Testis (tissue), 3 donors: ENCODE results near the gene IPMK. TPM values are rescaled to one million over a fixed set of nuclear protein-coding genes. Genes with fewer than 3 reads are reported as not detected.

Source experiments
- DNase-seq: peaks from one replicate; pipeline ENCODE4 v3.0.0-alpha.2; 2019
- H3K27ac ChIP-seq, 2 donors: fragments of 200-600 bp; sonication (generic); one replicate each; pipeline ENCODE4 v1.5.1; 2019
- H3K27me3 ChIP-seq: fragments of 200-600 bp; sonication (generic); one replicate; pipeline ENCODE4 v1.5.1; 2019
- H3K36me3 ChIP-seq: fragments of 200-600 bp; sonication (generic); one replicate; pipeline ENCODE4 v1.5.1; 2017; ENCODE audit warnings: low read depth; ENCODE audit errors: missing control alignments
- H3K4me1 ChIP-seq: fragments of 200-600 bp; sonication (generic); one replicate; pipeline ENCODE4 v1.5.1; 2019
- H3K4me3 ChIP-seq, 2 donors: fragments of 200-600 bp; sonication (generic); one replicate each; pipeline ENCODE4 v1.5.1; 2017 to 2019
- H3K9me3 ChIP-seq: fragments of 200-600 bp; sonication (generic); one replicate; pipeline ENCODE4 v1.5.1; 2017
- POLR2A ChIP-seq: fragments of 450-650 bp; IDR thresholded peaks from one replicate; pipeline ENCODE4 v1.6.1; 2017; ENCODE audit warnings: antibody characterized with exemption, mild to moderate bottlenecking, moderate library complexity
- WGBS, 2 donors: methylation state at CpG; one replicate each; pipeline ENCODE4 v1.1.5; 2018; 5-methylcytosine and 5-hydroxymethylcytosine counted together
- intact Hi-C: fragments of 100-400 bp; cut with DNase I; formaldehyde crosslinking; loops from one replicate; pipeline ENCODE4 v1.15.1; 2023; ENCODE audit warnings: low total_unique reads
- polyA plus RNA-seq: library from polyadenylated mRNA; stranded (reverse); fragments of 350-450 nt; fragmentation: Illumina TruSeq; extraction: RNeasy Lipid Tissue Mini Kit (QIAGEN cat#74804); gene quantifications from one replicate; pipeline ENCODE4 v1.2.3, GENCODE V29; 2014; ENCODE audit warnings: low read depth, low replicate concordance; ENCODE audit not compliant: insufficient read depth
- total RNA-seq, 2 donors: library from RNA; depleted of rRNA; stranded (reverse); fragments of >200 nt; gene quantifications; one replicate each; pipeline ENCODE4 v1.2.3, GENCODE V29; 2016
- TF ChIP-seq, protein P1 (sequence below), 3 experiments: fragments of 450-650 bp in 2 of 3; fragments of 200-600 bp in 1 of 3; sonication (generic) in 1 of 3; IDR thresholded peaks; one replicate each; pipeline ENCODE4 v1.5.1; 2016 to 2019; ENCODE audit warnings: antibody characterized with exemption in 3 of 3, mild to moderate bottlenecking in 2 of 3, moderate library complexity in 1 of 3

Gene IPMK
- total and polyA plus RNA-seq, 3 donors from 2014 or later, result 3.3 to 4.3 (median 3.7) TPM

DNA sequence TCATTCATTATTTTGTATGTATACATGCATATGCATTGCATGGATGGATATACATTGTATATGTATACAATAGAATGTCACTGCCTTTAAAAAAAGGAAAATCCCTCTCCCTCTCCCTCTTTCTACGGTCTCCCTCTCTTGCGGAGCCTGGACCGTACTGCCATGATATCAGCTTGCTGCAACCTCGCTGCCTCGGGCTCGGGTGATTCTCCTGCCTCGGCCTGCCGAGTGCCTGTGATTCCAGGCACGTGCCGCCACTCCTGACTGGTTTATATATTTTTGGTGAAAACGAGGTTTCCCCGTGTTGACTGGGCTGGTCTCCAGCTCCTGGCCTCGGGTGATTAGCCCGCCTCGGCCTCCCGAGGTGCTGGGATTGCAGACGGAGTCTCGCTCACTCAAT is 24.4 kb downstream of the IPMK start:
- no peak for TF ChIP-seq POLR2A
- TF ChIP-seq, protein P1, sequence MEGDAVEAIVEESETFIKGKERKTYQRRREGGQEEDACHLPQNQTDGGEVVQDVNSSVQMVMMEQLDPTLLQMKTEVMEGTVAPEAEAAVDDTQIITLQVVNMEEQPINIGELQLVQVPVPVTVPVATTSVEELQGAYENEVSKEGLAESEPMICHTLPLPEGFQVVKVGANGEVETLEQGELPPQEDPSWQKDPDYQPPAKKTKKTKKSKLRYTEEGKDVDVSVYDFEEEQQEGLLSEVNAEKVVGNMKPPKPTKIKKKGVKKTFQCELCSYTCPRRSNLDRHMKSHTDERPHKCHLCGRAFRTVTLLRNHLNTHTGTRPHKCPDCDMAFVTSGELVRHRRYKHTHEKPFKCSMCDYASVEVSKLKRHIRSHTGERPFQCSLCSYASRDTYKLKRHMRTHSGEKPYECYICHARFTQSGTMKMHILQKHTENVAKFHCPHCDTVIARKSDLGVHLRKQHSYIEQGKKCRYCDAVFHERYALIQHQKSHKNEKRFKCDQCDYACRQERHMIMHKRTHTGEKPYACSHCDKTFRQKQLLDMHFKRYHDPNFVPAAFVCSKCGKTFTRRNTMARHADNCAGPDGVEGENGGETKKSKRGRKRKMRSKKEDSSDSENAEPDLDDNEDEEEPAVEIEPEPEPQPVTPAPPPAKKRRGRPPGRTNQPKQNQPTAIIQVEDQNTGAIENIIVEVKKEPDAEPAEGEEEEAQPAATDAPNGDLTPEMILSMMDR (IDR thresholded peaks at IDR 0.05), result no peak
- H3K4me1 ChIP-seq, result no peaks in the 10 kb centered on the region
- no peaks in the 10 kb centered on the region for H3K27me3 ChIP-seq
- WGBS, 2 donors, result 89 to 92% methylated on average over 7 to 18 of the region's 18 CpGs
- H3K27ac ChIP-seq, result no peak overlapping the region
- H3K4me3 ChIP-seq, result no peak overlapping the region
- intact Hi-C loops, result no loop called here
- no peaks in the 10 kb centered on the region for H3K36me3 ChIP-seq
- no peaks in the 10 kb centered on the region for H3K9me3 ChIP-seq
- no peak for DNase-seq

DNA sequence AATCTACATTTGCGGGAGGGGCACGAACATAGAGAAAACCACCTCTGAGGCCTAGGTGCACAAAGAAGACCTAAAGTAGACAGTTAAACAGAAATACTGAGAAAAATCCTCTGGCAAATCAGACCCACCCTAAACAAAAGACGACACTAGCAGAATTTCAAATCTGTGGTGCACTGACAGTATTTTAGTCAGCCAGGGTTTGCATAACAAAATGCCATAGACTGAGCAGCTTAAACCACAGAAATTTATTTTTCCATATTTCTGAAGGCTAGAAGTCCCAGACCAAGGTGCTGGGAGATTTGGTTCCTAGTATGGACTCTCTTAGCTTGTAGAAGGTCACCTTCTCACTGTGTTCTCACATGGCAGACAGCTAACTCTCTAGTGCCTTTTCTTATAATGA is 26.3 kb downstream of the IPMK start:
- 67 to 78% methylated on average over 3 of the region's 3 CpGs for WGBS, 2 donors
- intact Hi-C loops, result no loop called here

DNA sequence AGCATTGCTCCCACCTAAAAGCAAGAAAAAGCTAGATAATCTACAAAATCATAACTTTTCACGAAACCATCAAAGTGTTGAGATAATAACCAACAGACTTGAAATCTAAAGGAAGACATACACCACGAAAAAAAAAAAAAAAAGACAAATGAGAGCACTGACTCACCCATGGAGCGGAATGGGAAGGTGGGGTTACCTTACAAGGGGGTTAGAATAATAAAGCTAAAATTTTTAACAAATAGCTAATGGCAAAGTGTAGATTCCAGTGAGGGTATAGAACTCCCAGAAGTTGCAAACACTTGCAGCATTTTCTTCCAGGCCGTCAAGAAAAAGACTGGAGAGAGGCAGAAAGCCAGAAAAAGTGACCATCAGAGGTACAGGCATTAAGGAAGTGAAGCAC is 27.2 kb downstream of the IPMK start:
- Histone ChIP-seq H3K4me3 (no peak overlapping the region), H3K4me1 (no peaks in the 10 kb centered on the region), H3K9me3 (no peaks in the 10 kb centered on the region), H3K27ac (no peak overlapping the region), H3K27me3 (no peaks in the 10 kb centered on the region), H3K36me3 (no peaks in the 10 kb centered on the region)
- TF ChIP-seq POLR2A, result no peak
- TF ChIP-seq, protein P1 (IDR thresholded peaks at IDR 0.05), result no peak
- 85 to 92% methylated on average over 4 of the region's 4 CpGs for WGBS, 2 donors
- intact Hi-C loops, result no loop called here
- DNase-seq, result no peak

More for the DNA sequence above, 26.3 kb downstream of the IPMK start:
- no peaks in the 10 kb centered on the region for H3K27me3 ChIP-seq
- no peaks in the 10 kb centered on the region for H3K4me1 ChIP-seq
- H3K4me3 ChIP-seq, result no peak overlapping the region
- H3K27ac ChIP-seq, result no peak overlapping the region
- H3K36me3 ChIP-seq, result no peaks in the 10 kb centered on the region
- no peak for DNase-seq
- no peak for TF ChIP-seq POLR2A
- TF ChIP-seq, protein P1 (IDR thresholded peaks at IDR 0.05), result no peak
- H3K9me3 ChIP-seq, result no peaks in the 10 kb centered on the region

DNA sequence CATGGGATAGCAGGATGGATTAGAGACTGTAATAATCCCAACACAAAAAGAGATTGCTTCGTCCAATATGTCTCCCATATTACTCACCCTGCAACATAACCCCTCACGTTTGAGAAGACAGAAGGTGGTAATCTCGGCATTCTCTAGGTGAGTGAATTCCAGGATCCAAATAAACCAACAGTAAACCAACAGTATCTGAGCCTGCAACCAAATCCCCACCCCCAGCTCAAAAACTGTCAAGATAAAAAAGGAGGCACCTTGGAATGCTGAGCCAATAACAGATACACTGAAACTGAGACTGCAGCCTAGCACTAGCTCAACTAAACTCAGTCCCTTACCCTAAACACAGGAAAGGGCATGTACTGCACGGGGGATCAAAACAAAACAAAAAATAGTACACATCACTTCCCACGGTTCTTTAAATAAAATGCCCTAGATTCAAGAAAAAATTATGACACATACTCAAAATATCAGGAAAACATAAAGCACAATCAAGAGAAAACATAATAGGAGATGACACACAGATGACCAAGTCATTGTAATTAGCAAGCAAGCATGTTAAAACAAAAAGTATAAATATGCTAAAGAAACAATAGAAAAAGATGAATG is 28.0 kb downstream of the IPMK start:
- H3K4me1 ChIP-seq, result no peaks in the 10 kb centered on the region
- H3K27ac ChIP-seq, result no peak overlapping the region
- no peak overlapping the region for H3K4me3 ChIP-seq
- no peaks in the 10 kb centered on the region for H3K9me3 ChIP-seq
- 76 to 82% methylated on average over 5 of the region's 5 CpGs for WGBS, 2 donors
- H3K27me3 ChIP-seq, result no peaks in the 10 kb centered on the region
- TF ChIP-seq, protein P1 (IDR thresholded peaks at IDR 0.05), result no peak
- TF ChIP-seq POLR2A, result no peak
- intact Hi-C loops, result no loop called here
- no peak for DNase-seq
- no peaks in the 10 kb centered on the region for H3K36me3 ChIP-seq
